Ectodermal cell (in vitro differentiated cells): ENCODE results near the gene NHERF2.

ENCODE experiments used
- H3K27ac ChIP-seq: 2 replicates; pipeline ENCODE4 v1.7.0; 2013; ENCODE audit warnings: mild to moderate bottlenecking, low read depth, low read length; ENCODE audit not compliant: insufficient read depth, poor library complexity, severe bottlenecking
- H3K27me3 ChIP-seq: 2 replicates; pipeline ENCODE4 v1.7.0; 2013; ENCODE audit warnings: mild to moderate bottlenecking, low read length; ENCODE audit not compliant: insufficient read depth, control insufficient read depth, poor library complexity, severe bottlenecking
- H3K36me3 ChIP-seq: one replicate; pipeline ENCODE4 v1.7.0; 2013; ENCODE audit warnings: low read length; ENCODE audit not compliant: control insufficient read depth, insufficient read depth
- H3K4me1 ChIP-seq: one replicate; pipeline ENCODE4 v1.7.0; 2013; ENCODE audit warnings: low read length; ENCODE audit not compliant: control insufficient read depth, insufficient read depth
- H3K4me3 ChIP-seq: 2 replicates; pipeline ENCODE4 v1.7.0; 2013; ENCODE audit warnings: low read depth, low read length, control low read depth; ENCODE audit not compliant: insufficient read depth
- H3K9me3 ChIP-seq: 2 replicates; pipeline ENCODE4 v1.7.0; 2013; ENCODE audit warnings: mild to moderate bottlenecking, low read length, moderate library complexity; ENCODE audit not compliant: control insufficient read depth
- WGBS, 2 experiments: methylation state at CpG; one replicate each; pipeline ENCODE4 v1.1.7; 2013; ENCODE audit warnings: missing lambda C conversion rate in 2 of 2; 5-methylcytosine and 5-hydroxymethylcytosine counted together

NHERF2 gene

DNA sequence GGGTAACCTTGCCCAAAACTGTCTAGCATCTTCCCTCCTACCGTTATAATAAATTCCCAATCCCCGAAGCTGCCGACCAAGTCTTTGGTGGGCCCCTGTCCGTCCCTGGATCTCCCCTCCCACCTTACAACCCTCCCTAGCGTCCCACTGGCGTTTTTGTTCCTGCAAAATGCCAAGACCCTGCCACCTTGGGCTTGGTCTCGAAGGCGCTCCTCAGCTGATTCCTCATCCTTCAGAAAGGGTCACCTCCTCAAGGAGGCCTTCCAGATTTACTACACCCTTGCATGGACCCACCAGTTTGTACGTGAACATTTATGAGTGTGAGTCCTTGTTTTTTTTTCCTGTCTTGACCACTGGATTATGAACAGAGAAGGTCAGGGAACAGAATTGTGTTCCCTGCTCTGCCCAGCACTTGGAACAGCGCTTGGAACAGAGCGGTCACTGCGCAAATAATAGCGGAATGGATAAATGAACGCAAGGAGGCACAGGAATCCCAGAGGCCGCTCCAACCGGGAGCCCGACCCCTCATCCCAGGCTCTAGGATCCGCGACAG, 43.6 kb upstream of the NHERF2 start:
- H3K4me3 ChIP-seq: peak overlapping the region; percentile 71
- 36 to 37% methylated on average over 19 of the region's 19 CpGs for WGBS, 2 experiments

DNA sequence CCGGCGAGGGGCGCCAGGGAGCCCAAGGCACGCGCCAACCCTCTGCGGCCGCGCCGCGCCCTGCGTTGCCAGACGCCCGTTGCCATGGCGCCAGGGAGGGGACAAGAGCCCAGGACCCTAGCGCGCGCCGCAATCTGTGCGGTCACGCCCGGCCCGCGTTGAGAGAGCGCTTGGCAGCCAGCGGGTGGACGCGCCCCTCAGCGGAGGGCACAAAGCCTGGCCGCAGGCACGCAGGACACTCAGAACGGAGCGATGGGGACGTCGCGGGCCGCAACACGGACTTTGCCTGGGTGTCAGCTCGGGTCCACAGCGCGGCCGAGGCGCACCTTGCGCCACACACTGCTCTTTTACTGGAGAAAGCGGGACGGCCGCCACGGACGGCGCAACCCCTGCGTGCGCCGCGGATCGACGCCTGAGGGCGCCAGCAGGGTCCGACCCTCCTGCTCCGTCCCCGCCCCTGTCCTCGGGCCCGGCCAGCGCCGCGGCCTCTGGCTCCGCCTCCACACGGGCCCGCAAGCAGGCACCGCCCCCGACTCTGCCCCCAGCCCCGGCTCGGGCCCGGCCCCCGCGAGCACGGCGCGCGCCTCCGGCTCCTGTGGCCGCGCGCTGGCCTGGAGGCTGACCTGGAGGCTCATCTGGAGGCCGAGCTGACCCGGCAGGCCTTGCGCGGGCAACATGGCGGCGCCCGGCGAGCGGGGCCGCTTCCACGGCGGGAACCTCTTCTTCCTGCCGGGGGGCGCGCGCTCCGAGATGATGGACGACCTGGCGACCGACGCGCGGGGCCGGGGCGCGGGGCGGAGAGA, 43.0 kb upstream of the NHERF2 start, which contains the start of gene GFER:
TSS of gene GFER (plus strand) at position 650 of the 803 bp plus-strand sequence. CDS start at position 676, 26 bp downstream.
- peak within 1 kb of the TSS; percentile 71 for H3K4me3 ChIP-seq
- peaks cover 51% of the 10 kb centered on the region for H3K27me3 ChIP-seq
- H3K9me3 ChIP-seq: no peaks in the 10 kb centered on the region
- H3K4me1 ChIP-seq: peaks cover 26% of the 10 kb centered on the region
- WGBS, 2 experiments: 0 to 1% methylated on average over 109 of the region's 109 CpGs
- peaks cover 18% of the 10 kb centered on the region for H3K36me3 ChIP-seq
- H3K27ac ChIP-seq: peak within 1 kb of the TSS; percentile 95

More for the DNA sequence above, 43.6 kb upstream of the NHERF2 start:
- no peak overlapping the region for H3K27ac ChIP-seq
- peaks cover 25% of the 10 kb centered on the region for H3K36me3 ChIP-seq
- H3K4me1 ChIP-seq: peaks cover 26% of the 10 kb centered on the region
- H3K27me3 ChIP-seq: peaks cover 51% of the 10 kb centered on the region
- no peaks in the 10 kb centered on the region for H3K9me3 ChIP-seq

DNA sequence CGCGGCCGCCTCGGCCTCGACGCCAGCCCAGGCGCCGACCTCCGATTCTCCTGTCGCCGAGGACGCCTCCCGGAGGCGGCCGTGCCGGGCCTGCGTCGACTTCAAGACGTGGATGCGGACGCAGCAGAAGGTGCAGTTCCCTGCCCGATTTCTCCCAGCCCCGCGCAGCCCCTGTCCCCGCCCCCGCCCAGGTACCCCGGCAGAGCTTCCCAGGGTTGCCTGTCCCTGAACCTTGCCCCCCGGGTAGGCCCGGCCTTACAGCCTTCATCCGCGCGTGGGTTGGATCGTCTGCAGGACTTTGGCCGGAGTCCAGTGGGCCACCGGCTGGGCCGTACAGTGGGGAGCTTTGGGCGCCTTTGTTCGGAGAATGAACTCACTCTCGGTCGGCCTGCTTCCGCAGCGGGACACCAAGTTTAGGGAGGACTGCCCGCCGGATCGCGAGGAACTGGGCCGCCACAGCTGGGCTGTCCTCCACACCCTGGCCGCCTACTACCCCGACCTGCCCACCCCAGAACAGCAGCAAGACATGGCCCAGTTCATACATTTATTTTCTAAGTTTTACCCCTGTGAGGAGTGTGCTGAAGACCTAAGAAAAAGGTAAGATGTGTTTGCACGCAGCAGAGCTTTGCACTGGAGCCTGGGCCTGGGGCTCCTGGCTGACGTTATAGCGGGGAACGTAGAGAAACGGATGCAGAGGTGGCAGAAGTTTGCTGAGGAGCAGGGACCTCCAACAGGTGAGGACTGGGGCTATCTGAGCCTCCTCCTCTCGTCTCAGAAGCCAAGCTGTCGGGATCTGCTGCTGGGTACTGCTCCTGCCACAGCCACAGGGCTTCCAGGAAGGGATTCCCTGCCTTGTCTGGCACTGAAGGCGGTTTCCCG, 42.1 kb upstream of the NHERF2 start:
- Histone ChIP-seq H3K4me1 (peaks cover 29% of the 10 kb centered on the region), H3K27me3 (peaks cover 51% of the 10 kb centered on the region), H3K9me3 (no peaks in the 10 kb centered on the region), H3K4me3 (peak overlapping the region; percentile 71), H3K27ac (peak overlapping the region; percentile 63), H3K36me3 (peaks cover 18% of the 10 kb centered on the region)
- 7 to 9% methylated on average over 58 of the region's 58 CpGs for WGBS, 2 experiments

DNA sequence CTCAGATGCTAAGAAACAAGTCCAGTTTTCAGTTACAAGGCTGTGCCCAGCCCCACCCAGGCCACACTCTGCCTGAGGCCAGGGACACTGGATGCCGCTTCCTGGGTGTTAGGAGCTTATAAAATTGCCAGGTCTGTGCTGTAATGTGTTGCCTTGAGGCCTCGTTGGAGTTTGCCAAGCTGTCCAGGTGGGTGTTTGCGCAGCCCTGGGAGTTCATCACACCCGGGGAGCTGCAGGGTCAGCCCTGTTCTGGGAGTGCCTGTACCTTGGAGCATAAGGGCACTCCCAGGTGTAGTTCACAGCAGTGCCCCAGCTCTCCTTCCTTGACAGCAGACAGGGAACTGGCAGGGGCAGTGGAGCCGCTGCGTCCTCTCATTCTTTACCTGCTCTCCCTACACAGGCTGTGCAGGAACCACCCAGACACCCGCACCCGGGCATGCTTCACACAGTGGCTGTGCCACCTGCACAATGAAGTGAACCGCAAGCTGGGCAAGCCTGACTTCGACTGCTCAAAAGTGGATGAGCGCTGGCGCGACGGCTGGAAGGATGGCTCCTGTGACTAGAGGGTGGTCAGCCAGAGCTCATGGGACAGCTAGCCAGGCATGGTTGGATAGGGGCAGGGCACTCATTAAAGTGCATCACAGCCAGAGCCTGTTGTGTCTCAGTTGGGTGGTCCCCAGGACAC, 41.1 kb upstream of the NHERF2 start:
- Histone ChIP-seq H3K27me3 (peaks cover 51% of the 10 kb centered on the region), H3K4me3 (no peak overlapping the region), H3K9me3 (no peaks in the 10 kb centered on the region), H3K36me3 (peaks cover 18% of the 10 kb centered on the region), H3K27ac (no peak overlapping the region), H3K4me1 (peaks cover 33% of the 10 kb centered on the region)
- 95% methylated on average over 14 of the region's 14 CpGs for WGBS, 2 experiments

DNA sequence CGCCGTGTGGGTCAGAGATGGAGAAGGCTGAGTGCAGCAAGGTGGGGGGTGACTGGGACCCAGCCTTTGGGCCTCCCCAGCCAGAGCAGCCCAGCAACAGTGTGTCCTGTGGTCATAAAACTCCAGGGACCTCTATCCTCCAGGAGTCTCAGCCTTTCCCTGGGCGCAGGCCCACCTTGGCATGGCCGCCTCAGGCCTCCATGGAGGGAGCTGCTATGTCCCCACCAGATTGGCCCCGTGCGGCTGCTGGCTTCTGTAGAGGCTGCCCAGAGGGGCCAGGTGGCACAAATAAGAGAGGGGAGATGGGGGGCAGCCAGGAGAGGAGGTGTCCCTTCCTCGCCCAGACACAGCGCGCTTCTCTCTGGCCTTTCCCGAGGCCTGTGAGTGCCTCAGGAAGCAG, 39.5 kb upstream of the NHERF2 start:
- 95% methylated on average over 10 of the region's 10 CpGs for WGBS, 2 experiments
- Histone ChIP-seq H3K27ac (no peak overlapping the region), H3K27me3 (peaks cover 50% of the 10 kb centered on the region), H3K4me3 (no peak overlapping the region), H3K9me3 (no peaks in the 10 kb centered on the region), H3K36me3 (peaks cover 18% of the 10 kb centered on the region), H3K4me1 (peaks cover 26% of the 10 kb centered on the region)

DNA sequence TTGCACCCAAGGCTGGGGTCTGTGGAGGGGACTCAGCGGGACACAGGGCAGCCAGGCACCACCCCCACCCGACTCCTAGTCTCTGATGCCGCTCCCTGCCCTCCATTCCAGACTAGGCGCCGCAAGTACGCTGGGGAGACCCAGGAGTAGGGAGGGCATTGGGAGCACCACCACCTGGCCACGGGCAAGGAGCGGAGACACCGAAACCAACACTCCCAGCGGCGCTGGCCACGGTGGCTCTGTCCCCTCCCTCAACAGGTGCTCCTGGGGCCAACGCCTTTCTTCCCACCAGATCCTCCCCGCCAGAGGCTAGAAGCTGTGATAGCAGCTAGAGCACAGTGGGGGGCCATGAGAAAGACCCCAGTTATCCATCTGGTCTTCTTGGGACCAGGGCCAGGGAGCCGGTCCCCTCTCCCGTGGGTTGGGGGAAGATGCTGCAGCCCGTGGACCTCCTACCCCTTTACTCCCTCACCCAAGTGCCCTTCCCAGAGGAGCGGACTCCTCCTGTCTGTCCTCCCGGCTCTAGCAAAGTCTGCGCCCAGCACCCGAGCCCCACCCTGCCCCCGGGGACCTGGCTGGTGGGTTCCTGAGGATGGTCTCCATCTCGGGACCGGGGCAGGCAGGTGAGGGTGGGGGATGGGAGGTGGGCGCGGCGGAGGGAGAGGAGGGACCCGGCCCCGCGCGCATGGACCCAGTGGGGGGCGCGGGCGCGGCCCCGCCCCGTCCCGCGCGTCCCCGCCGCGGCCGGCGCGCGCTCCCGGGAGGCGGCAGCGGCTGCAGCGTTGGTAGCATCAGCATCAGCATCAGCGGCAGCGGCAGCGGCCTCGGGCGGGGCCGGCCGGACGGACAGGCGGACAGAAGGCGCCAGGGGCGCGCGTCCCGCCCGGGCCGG, 37.2 kb upstream of the NHERF2 start, which contains the start of gene SYNGR3:
TSS of gene SYNGR3 (plus strand) at position 762 of the 892 bp plus-strand sequence. CDS start 133 bp downstream, outside the sequence.
- WGBS, 2 experiments: 9% methylated on average over 67 of the region's 67 CpGs
- Histone ChIP-seq H3K27me3 (peaks cover 49% of the 10 kb centered on the region), H3K27ac (no peak within 1 kb of the TSS), H3K4me3 (peak within 1 kb of the TSS; percentile 42), H3K36me3 (peaks cover 18% of the 10 kb centered on the region), H3K4me1 (peaks cover 15% of the 10 kb centered on the region), H3K9me3 (no peaks in the 10 kb centered on the region)

DNA sequence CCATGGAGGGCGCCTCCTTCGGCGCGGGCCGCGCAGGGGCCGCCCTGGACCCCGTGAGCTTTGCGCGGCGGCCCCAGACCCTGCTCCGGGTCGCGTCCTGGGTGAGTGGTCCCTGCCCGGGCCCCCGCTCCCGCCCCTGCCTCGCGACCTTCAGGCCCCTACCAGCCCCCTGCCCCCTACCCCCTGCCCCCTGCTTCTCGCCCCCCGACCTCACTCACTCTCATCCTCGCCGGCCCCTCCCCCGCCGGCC, 36.7 kb upstream of the NHERF2 start:
- peaks cover 15% of the 10 kb centered on the region for H3K4me1 ChIP-seq
- H3K9me3 ChIP-seq: no peaks in the 10 kb centered on the region
- peak overlapping the region; percentile 42 for H3K4me3 ChIP-seq
- WGBS, 2 experiments: 0 to 1% methylated on average over 23 to 25 of the region's 25 CpGs
- peaks cover 49% of the 10 kb centered on the region for H3K27me3 ChIP-seq
- H3K27ac ChIP-seq: no peak overlapping the region
- peaks cover 18% of the 10 kb centered on the region for H3K36me3 ChIP-seq

DNA sequence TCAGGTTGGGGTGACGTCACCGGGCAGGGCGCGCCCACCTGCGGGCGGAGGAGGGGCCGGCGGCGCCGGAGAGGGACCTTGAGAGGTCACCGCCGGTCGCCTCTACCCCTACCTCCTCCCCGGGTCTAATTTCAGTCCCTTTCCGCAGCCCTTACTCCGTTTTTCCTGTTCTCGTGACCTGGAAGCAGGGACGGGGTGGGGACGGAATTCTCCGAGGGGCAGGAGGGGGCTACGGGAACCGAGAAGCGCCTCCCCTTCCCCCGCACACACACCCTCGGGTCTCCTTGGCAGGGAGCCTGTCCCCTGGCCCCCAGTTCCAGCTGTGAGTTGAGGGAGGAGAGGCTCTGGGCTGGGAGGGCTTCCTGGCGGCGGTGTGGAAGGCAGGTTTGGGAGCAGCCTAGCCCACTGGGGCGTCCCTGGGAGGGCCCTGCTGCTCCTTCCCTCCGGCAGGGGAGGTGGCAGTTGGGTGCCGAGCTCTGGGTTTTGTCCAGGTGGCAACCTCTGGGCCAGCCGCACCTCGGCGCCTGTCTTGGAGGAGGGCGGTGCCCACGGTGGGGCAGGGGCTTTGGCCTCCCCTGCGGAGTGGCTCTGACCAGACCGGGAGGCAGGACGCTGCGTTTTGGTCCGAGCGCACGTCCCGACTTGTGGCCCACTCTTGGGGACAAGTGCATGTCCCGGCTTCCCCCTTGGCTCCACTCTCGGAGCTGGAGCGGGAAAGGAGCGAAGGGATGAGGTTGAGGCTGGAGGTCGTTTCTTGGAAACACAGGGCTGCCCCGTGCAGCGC, 36.2 kb upstream of the NHERF2 start:
- Histone ChIP-seq H3K27me3 (peaks cover 49% of the 10 kb centered on the region), H3K36me3 (peaks cover 16% of the 10 kb centered on the region), H3K9me3 (no peaks in the 10 kb centered on the region), H3K4me3 (peak overlapping the region; percentile 42), H3K27ac (no peak overlapping the region), H3K4me1 (peaks cover 15% of the 10 kb centered on the region)
- WGBS, 2 experiments: 2% methylated on average over 50 of the region's 50 CpGs
